Ovary (tissue), 9 donors: Measurements from ENCODE around the gene JAK1. TPM values are rescaled to one million over a fixed set of nuclear protein-coding genes. Genes with fewer than 3 reads are reported as not detected.

Experiments
- DNase-seq, 5 donors: peaks; one replicate each; pipeline ENCODE4 v3.0.0-alpha.2; 2019 to 2020
- H3K27ac ChIP-seq, 2 donors: fragments of 200-600 bp; one replicate each; pipeline versions ENCODE4 v1.5.1 to v1.8.0; 2019 to 2022
- H3K27me3 ChIP-seq: fragments of 200-600 bp; one replicate; pipeline ENCODE4 v1.8.0; 2022
- H3K36me3 ChIP-seq: fragments of 200-600 bp; sonication (generic); one replicate; pipeline ENCODE4 v1.5.1; 2019
- H3K4me1 ChIP-seq: one replicate; pipeline ENCODE4 v1.8.1; 2013; ENCODE audit warnings: mild to moderate bottlenecking, moderate library complexity; ENCODE audit not compliant: insufficient read depth
- H3K4me3 ChIP-seq: fragments of 200-600 bp; sonication (generic); one replicate; pipeline ENCODE4 v1.5.1; 2017
- H3K9me3 ChIP-seq, 2 donors: fragments of 200-600 bp in 1 of 2; sonication (generic) in 1 of 2; one replicate each; pipeline versions ENCODE4 v1.5.1 to v1.8.1; 2013 to 2019; ENCODE audit warnings: mild to moderate bottlenecking in 1 of 2, moderate library complexity in 1 of 2
- EP300 ChIP-seq: sonication (generic); formaldehyde crosslinking; IDR thresholded peaks from one replicate; pipeline ENCODE4 v1.6.1; 2017; ENCODE audit warnings: antibody characterized with exemption
- POLR2A ChIP-seq: fragments of 450-650 bp; IDR thresholded peaks from one replicate; pipeline ENCODE4 v1.6.1; 2017; ENCODE audit warnings: antibody characterized with exemption, mild to moderate bottlenecking, moderate library complexity
- WGBS, 3 donors: extraction: QIAGEN DNeasy Blood & Tissue Kit in 1 of 3; methylation state at CpG; one replicate each; pipeline versions ENCODE4 v1.1.5 to v1.1.7; 2013 to 2017; 5-methylcytosine and 5-hydroxymethylcytosine counted together
- intact Hi-C, 4 donors: fragments of 100-400 bp; cut with DNase I; formaldehyde crosslinking; loops; one replicate each; pipeline versions ENCODE4 v1.11.0 to v1.15.1; 2022 to 2023
- polyA plus RNA-seq, 2 donors: library from polyadenylated mRNA; stranded (reverse); fragments of 200-250 nt in 1 of 2; fragments of 350-450 nt in 1 of 2; fragmentation: Illumina TruSeq in 1 of 2; extraction: RNeasy Lipid Tissue Mini Kit (QIAGEN cat#74804) in 1 of 2; gene quantifications; one replicate each; pipeline ENCODE4 v1.2.3, GENCODE V29; 2013 to 2014
- total RNA-seq, 7 donors: library from RNA; depleted of rRNA in 2 of 7; stranded (reverse); fragments of >200 nt in 2 of 7; fragmentation: NEBNext Ultra II Directional in 3 of 7; extraction: Animal tissue kit (Norgen Biotek cat#: 25700) in 3 of 7; gene quantifications; one replicate each; pipeline versions ENCODE4 v1.1.0 to v1.2.4, GENCODE V29; 2016 to 2023
- TF ChIP-seq, protein P1 (sequence below), 3 donors: fragments of 450-650 bp in 2 of 3; fragments of 200-600 bp in 1 of 3; IDR thresholded peaks; one replicate each; pipeline versions ENCODE4 v1.5.1 to v1.8.0; 2016 to 2022; ENCODE audit warnings: antibody characterized with exemption in 3 of 3, mild to moderate bottlenecking in 1 of 3
- donor health status: DM: no; HTN: no; CAD: no; lungs with moderate emphysema.
- donor health status: DM: no; HTN: no; CAD: no.
- donor health status: Bipolar disorder and iron deficiency.
- donor health status: DM: yes; HTN: yes; CAD: no.
- donor health status: DM: no; HTN: no; CAD: no.
- donor health status: DM: yes; HTN: yes; CAD: no.

The JAK1 gene
- total and polyA plus RNA-seq, 9 donors: 50.9 to 169 (median 127) TPM

DNA sequence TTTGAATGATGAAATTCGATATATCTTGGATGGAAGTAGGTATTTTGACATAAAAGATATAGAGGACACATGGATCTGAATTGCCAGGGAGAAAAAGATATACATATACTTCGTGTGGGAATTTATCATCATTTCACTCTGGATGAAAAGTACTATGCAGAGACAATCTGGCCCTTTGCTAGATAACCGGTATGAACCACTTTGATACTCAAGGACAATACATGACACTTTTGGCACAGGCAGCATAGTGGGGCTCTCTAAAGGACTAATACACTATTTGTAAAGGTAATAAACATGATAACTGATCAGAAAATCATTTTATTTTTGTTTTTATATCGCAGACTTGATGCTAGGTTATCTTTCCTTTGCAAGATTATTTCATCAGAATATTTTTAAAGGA lies 24.2 kb downstream of the JAK1 start:
- no peaks in the 10 kb centered on the region for H3K27me3 ChIP-seq
- intact Hi-C loops: no loop called here
- TF ChIP-seq POLR2A: no peak
- TF ChIP-seq EP300: no peak
- TF ChIP-seq, protein P1, sequence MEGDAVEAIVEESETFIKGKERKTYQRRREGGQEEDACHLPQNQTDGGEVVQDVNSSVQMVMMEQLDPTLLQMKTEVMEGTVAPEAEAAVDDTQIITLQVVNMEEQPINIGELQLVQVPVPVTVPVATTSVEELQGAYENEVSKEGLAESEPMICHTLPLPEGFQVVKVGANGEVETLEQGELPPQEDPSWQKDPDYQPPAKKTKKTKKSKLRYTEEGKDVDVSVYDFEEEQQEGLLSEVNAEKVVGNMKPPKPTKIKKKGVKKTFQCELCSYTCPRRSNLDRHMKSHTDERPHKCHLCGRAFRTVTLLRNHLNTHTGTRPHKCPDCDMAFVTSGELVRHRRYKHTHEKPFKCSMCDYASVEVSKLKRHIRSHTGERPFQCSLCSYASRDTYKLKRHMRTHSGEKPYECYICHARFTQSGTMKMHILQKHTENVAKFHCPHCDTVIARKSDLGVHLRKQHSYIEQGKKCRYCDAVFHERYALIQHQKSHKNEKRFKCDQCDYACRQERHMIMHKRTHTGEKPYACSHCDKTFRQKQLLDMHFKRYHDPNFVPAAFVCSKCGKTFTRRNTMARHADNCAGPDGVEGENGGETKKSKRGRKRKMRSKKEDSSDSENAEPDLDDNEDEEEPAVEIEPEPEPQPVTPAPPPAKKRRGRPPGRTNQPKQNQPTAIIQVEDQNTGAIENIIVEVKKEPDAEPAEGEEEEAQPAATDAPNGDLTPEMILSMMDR (IDR thresholded peaks at IDR 0.05): no peak
- WGBS, 3 donors: 56 to 75% (median 69%) methylated on average over 4 of the region's 4 CpGs
- H3K27ac ChIP-seq: no peak overlapping the region
- no peak overlapping the region for H3K4me3 ChIP-seq
- H3K9me3 ChIP-seq: no peaks in the 10 kb centered on the region
- DNase-seq: no peak
- H3K4me1 ChIP-seq: peaks cover 14% of the 10 kb centered on the region
- H3K36me3 ChIP-seq: no peaks in the 10 kb centered on the region

DNA sequence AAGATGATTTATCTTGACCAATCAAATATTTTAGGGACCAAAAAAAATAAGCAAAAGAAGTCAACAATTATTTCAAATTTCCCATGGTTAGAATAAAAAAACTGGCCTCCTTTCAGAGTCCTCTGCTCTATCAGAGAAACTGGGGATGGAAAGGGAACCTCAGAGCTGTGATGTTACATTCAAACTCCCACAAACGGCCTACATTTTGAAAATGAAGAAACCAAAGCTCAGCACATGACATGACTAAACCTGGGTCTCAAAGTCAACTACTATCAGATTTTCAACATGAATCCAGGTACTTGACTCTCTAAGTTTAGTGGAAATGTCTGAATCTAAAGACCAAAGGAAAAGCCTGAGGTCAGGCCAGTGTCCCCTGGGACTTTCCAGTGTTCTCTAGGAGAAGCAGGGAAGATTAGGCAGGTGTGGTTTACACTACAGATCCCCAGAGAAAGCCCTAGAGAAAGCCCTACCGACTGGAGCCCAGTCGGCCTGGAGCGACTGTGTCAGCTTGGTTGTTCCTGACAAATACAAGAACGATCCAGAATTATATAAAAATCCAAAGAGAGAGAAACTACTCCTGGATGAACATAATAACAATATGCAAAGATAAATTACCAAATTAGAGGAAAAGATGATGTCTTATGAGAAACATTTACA lies 24.8 kb downstream of the JAK1 start:
- intact Hi-C loops: no loop called here
- 69 to 72% (median 69%) methylated on average over 5 of the region's 5 CpGs for WGBS, 3 donors
- peaks cover 16% of the 10 kb centered on the region for H3K4me1 ChIP-seq
- DNase-seq: no peak
- no peak for TF ChIP-seq POLR2A
- TF ChIP-seq EP300: no peak
- TF ChIP-seq, protein P1 (IDR thresholded peaks at IDR 0.05): no peak
- H3K27ac ChIP-seq: no peak overlapping the region
- H3K36me3 ChIP-seq: no peaks in the 10 kb centered on the region
- no peaks in the 10 kb centered on the region for H3K9me3 ChIP-seq
- H3K27me3 ChIP-seq: no peaks in the 10 kb centered on the region
- H3K4me3 ChIP-seq: no peak overlapping the region

DNA sequence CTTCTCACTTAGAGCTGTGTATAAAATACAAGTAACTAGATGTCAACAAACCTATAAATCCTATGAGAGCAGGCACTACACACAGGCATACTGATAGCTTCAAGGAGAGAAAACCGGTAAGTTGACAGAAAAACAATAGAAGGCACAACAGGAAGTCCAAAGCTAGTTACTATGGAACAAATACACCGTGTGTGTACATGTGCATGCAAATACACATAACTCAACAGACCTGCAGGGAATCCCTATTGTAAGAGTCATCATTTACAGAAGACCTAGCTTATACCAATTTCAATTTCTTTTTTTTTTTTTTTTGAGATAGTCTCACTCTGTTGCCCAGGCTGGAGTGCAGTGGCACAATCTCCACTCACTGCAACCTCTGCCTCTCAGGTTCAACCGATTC lies 26.3 kb downstream of the JAK1 start:
- Histone ChIP-seq H3K4me3 (no peak overlapping the region), H3K27me3 (no peaks in the 10 kb centered on the region), H3K4me1 (peaks cover 14% of the 10 kb centered on the region), H3K9me3 (no peaks in the 10 kb centered on the region), H3K27ac (no peak overlapping the region), H3K36me3 (no peaks in the 10 kb centered on the region)
- TF ChIP-seq, protein P1 (IDR thresholded peaks at IDR 0.05): no peak
- TF ChIP-seq POLR2A: no peak
- TF ChIP-seq EP300: no peak
- no peak for DNase-seq
- 65 to 79% (median 73%) methylated on average over 3 of the region's 3 CpGs for WGBS, 3 donors
- intact Hi-C loops: no loop called here

DNA sequence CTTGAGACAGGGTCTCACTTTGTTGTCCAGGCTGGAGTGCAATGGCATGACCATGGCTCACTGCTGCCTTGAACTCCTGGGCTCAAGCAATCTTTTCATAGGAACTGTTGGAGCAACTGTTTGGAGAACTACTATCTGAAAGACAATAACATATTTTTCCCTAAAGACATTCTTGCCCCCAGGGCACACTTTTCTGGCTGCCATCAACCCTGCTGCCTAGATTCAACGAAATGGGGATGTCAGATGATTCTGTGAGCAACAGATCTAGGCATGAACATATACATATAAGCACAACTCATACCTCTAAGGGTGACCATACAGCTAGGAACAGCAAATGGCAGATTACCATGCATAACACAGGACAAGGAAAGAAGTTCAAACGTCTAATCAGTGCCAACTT lies 27.4 kb downstream of the JAK1 start:
- Histone ChIP-seq H3K27me3 (no peaks in the 10 kb centered on the region), H3K9me3 (no peaks in the 10 kb centered on the region), H3K36me3 (no peaks in the 10 kb centered on the region), H3K4me1 (peaks cover 19% of the 10 kb centered on the region), H3K27ac (no peak overlapping the region), H3K4me3 (no peak overlapping the region)
- TF ChIP-seq POLR2A (no peak), EP300 (no peak)
- TF ChIP-seq, protein P1 (IDR thresholded peaks at IDR 0.05): no peak
- 58 to 71% (median 69%) methylated on average over 2 of the region's 2 CpGs for WGBS, 3 donors
- intact Hi-C loops: no loop called here
- no peak for DNase-seq
